ENCODE results near the gene SPIN1.
A peak's percentile ranks its signal among the peaks of the same experiment; 100 is the strongest.

- no peak for TF ChIP-seq NR1H2 (CRISPR knock-in tag; IDR thresholded peaks at IDR 0.05)
- TF ChIP-seq, protein P1, sequence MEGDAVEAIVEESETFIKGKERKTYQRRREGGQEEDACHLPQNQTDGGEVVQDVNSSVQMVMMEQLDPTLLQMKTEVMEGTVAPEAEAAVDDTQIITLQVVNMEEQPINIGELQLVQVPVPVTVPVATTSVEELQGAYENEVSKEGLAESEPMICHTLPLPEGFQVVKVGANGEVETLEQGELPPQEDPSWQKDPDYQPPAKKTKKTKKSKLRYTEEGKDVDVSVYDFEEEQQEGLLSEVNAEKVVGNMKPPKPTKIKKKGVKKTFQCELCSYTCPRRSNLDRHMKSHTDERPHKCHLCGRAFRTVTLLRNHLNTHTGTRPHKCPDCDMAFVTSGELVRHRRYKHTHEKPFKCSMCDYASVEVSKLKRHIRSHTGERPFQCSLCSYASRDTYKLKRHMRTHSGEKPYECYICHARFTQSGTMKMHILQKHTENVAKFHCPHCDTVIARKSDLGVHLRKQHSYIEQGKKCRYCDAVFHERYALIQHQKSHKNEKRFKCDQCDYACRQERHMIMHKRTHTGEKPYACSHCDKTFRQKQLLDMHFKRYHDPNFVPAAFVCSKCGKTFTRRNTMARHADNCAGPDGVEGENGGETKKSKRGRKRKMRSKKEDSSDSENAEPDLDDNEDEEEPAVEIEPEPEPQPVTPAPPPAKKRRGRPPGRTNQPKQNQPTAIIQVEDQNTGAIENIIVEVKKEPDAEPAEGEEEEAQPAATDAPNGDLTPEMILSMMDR (IDR thresholded peaks at IDR 0.05) = peak; percentile 67
- no peak for TF ChIP-seq TEAD1 (CRISPR knock-in tag; IDR thresholded peaks at IDR 0.05)
- no peak for TF ChIP-seq ATF3 (CRISPR knock-in tag; conservative IDR thresholded peaks at IDR 0.05)
These were observed at the start of gene SPIN1 for GRCh38 chr9:88388203-88388885.

All from WTC11 (cell line).